Embryonic facial prominence (tissue), 1 donor: ENCODE results near the gene GRHPR.
"Not testable (repeated sequence)": the region's sequence is repeated elsewhere in the genome, so short reads cannot be mapped to it uniquely, and the experiment has no call there.

Experiments
- DNase-seq: peaks from one replicate; pipeline ENCODE4 v3.0.0-alpha.2; 2016; ENCODE audit errors: extremely low spot score

The GRHPR gene

DNA sequence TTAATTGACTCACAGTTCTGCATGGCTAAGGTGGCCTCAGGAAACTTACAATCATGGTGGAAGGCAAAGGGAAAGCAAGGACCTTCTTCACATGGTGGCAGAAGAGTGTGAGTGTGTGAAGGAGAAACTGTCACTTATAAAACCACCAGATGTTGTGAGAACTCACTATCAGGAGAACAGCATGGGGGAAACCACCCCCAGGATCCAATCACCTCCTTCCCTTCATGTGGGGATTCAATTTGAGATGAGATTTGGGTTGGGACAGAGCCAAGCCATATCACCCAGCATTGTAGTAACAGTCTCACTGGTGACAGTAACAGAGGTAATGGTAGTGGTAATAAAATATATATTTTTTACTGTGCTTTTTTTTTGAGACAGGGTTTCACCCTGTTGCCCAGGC is 24.6 kb downstream of the GRHPR start:
- no peak for DNase-seq

DNA sequence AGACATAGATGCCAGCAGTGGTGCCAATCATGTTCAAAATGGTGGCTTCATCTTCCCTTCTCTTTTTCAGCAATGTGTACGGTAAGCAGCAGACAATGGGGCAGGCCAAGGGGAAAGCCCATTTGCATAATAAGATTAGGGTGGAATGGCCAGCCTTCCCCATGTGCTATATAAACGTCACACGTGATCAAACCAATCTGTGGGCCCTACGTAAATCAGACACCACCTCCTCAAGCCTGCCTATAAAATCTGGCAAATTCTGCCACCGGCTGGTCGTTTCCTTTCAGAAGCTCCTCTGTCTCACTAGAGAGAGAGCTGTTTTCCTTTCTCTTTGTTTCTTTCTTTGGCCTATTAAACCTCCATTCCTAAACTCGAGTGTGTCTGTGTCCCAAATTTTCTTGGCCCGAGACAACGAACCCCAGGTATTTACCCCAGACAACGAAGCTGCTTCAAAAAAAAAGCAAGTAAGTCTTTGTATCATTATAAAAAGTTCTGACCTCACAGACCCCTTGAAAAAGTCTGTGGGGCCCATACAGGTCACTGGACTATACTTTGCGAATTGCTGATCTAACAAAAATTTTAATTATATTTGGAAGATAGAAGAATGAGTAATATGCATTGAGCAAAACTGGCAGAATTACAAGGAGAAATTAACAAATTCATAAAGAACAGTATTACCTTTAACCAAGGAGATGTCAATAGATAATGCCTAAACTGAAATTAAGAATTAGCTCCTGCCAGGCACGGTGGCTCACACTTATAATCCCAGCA is 27.6 kb downstream of the GRHPR start:
- DNase-seq = no peak

DNA sequence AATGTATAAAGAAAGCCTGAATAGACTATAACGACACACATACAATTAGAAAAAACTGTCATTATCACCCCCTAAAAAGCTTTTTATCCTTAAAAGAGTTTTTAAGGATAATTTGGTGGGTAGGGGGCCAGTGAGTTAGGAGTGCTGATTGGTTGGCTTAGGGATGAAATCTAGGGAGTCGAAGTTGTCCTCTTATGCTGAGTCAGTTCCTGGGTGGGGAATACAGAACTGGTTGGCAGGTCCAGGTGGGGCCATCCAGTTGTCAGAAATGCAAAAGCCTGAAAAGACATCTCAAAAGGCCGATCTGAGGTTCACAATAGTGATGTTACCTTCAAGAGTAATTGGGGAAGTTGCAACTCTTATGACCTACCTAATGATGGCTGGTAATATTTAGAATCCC is 29.1 kb downstream of the GRHPR start:
- no peak for DNase-seq

DNA sequence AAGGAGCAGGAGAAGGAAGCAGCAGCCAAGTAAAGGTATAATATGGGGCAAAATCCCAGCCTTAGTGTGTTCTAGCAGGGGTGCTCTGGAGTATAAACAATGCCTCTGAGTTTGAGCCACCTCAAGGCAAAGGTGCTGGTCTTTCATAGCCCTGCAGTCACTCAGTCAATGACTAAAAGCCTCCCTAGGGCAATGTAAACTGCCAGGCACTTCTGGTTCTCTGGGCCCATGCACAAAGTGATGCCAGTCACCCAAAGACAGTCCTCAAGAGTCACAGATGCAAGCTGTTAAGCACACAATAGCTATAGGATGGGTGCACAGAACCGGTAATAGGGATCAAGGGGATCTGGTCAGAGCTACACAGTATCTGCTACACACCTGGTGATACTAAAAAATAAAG is 30.1 kb downstream of the GRHPR start:
- no peak for DNase-seq

DNA sequence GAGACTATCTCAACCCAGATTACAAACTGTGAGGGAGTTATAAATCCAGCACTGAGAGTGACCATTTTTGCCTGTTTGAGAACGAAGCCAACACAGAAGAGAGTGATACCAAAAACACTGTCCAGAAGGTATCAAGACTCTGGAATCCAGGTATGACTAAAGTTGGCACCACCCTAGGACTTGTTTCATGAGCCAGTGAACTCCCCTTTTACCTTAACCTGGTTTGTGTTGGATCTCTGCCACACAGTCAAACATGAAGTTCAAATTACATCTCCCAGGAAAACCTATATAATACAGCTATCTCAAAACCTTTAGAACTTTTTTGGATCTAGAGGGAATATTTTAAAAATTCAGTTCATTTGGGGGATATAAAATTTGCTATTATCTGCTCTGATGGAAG is 31.3 kb downstream of the GRHPR start:
- no peak for DNase-seq

DNA sequence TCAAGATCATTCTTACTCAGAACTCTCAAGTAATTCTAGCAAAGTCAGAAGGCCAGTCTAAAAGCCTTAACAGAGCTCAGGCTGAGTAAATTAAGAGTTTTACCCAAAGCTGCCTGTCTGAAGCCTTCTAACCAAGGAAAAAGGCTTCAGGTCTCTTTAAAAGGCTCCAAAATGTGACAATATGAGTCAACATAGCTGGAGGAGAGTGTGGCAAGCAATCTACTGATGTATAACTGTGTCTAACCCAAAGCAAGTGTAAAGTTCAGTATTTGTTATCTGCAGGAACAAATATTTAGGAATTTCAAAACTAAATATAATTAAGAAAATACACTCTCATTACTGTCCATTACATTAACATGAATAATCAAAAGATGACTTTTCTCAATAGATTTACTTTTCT is 31.7 kb downstream of the GRHPR start:
- DNase-seq = no peak

DNA sequence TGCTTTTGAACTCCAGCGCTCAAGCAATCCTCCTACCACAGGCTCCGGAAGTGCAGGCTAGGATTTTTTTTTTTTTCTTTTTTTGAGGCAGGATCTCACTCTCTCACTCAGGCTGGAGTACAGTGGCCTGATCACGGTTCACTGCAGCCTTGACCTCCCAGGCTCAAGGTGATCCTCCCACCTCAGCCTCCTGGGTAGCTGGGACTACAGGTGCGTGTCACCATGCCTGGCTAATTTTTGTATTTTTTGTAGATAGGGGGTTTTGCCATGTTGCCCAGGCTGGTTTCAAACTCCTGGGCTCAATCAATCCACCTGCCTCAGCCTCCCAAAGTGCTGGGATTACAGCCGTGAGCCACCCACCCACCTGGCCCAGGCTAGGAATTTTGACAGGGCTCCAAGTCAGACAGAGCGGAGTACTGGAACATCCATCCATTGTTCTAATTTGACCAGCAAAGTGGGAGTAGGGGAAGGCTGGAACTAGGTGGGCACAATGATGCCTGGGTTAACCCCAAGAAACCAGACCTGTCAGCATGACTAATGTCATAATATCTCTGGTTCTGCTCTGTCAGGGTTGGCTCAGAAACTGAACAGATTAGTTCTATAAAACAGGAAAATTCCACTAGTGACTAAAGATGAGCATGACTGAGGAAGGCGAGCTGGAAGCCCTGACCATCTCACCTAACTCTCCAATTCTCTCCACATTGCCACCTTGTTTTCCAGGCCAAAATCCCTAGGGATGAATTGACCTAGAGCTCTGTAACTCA is 33.6 kb downstream of the GRHPR start:
- DNase-seq = no peak

DNA sequence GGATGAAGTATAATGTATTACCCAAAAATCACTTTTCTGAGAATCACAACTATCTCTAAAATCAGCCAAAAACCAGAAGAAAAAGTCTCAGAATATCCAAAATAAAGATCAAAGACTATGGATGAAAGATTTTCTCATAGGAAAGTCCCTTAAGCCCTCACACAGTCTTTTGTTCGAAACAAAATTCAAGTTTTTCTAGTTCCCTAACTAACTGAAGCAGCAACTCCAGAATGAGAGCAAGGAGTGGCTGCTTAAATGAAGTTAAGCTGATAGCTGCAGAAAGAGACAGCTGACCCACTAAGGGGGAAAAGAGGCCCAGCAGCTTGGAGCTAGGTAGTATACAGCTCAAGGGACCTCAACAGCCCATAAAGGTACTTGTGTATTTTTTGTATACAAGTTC is 34.3 kb downstream of the GRHPR start:
- no peak for DNase-seq

DNA sequence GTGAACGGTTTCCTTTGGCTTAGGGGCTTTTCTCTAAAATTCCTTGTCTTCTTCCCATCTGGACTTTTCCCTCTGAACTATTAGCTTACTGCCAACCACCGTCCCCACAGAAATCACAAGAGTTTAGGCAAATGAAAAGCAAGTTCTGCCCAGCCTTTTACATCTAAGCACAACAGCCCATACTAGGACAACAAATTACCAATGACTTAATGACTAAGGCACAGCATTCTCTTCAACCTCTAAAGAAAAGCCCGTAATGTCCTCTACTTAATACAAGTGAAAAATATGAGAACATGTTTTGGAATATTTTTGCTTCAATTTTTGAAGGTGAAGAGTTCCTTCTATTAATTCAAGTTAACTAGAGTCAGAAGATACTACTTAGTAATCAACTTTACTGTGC is 41.5 kb downstream of the GRHPR start:
- no peak for DNase-seq

DNA sequence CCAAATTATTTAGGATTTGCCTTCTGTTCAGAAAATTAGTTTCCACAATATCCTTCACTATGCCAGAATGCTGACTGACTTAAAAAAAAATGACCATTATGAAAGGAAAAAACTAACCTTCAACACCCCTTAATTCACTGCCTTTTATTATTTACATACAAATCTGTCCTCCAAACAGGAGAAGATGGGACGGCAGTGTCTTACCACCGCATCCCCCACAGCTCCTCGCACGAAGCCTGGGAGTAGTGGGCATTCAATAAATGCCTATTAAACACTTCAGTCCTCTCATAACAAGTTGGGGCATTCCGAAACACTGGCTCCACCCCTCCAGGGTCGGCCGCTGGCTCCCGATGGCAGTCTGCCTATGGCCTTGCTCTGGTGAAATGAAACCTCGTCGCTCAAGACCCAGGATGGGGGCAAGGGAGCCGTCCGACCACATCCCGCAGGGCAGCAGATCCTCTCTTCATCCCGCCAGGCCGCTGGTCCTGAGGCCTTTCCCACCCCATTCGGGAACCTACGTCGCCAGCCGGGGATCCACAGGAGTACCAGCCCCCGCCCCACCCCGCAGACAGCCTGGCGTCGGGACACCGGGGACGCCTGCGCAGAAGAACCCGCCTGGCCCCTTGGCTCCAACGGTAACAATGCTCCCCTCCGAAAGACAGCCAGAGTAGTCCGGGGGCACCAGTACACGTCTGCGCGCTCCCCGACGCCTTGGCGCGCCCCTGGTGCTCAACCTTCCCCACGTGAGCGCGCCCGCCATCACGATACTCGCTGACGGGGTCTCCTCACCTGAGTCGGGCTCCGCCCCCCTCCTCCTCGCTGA is 42.1 kb downstream of the GRHPR start:
- DNase-seq = peak; percentile 80

DNA sequence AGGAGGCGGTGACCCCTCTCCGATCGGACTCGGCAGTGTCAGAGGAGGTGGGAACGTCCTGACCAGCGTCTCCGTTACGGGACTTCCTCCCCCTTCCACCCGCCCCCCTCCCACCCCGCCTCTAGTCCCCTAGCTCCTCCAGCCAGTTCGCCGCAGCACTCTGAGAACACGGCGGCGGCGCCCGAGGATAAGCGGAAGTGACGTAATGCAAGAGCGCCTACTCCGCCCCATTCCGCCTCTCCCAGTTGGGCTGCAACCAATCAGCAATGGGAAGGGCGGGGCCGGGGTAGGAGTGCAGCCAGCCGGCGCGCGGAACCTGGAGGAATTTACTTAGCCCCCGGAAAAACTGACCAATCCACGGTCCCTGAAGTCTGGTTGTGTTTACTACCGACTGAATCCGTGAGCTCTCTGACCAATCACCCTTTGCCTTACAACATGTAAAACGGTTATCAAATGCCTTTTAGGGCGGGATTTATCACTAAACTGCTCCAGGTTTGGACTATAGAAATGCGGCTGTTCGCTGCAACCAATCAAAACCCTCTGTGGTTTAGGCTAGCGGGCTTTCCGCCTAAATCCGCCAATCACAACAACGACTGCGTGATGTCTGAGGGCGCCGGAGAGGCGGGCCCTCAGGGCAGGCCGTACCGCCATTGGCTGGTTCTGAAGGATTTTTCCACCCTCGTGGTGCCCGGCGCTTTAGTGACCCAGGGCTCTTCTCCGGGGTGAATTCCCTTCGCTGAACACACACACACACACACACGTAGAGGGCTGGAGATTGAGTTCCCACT is 42.9 kb downstream of the GRHPR start, which contains the start of gene ZBTB5:
Gene ZBTB5, minus strand, starts transcription at position 202 of the 788 bp plus-strand sequence. CDS start 22,899 bp downstream, outside the sequence.
- peak; percentile 100 for DNase-seq

DNA sequence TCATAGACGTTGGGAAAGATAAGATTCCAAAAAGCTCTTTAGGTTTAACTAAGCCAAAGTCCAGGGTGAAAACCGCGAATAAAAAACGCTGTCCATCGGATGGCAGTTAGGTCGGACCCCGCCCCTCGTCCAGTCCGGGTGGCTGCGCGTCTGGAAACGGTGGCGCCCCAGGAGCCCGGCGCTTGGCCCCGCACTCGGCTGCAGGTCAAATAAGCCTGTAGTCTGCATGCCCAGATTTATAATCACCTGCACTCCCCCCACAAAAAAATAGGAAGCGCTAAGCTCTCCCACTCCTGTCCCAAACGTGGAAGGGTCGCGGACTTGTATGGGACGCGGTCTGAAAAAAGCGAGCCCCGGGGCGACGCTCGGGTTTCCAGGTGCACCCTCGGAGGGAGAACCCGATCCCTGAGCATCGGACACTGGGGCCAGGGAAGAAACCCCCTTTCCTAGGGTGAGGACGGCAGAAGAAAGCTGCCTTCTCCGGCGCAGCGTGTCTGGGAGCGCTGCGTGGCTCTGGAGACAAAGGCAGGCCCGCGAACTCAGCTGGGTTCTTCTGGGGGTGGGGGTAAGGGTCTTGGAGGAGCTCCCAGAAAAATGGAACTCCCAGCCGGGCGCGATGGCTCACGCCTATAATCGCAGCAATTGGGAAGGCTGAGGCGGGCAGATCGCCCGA is 43.7 kb downstream of the GRHPR start:
- DNase-seq = no peak

DNA sequence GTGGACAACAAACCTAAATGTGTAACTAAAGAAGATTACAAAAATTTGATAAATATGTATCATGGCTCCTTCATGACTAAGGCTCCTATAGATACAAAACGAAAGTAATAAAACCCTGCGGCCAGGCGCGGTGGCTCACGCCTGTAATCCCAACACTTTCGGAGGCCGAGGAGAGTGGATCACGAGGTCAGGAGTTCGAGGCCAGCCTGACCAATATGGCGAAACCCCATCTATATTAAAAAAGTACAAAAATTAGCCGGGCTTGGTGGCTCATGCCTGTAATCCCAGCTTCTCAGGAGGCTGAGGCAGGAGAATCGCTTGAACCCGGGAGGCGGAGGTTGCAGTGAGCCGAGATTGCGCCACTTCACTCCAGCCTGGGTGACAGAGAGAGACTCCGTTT is 45.0 kb downstream of the GRHPR start:
- DNase-seq = not testable (repeated sequence)

DNA sequence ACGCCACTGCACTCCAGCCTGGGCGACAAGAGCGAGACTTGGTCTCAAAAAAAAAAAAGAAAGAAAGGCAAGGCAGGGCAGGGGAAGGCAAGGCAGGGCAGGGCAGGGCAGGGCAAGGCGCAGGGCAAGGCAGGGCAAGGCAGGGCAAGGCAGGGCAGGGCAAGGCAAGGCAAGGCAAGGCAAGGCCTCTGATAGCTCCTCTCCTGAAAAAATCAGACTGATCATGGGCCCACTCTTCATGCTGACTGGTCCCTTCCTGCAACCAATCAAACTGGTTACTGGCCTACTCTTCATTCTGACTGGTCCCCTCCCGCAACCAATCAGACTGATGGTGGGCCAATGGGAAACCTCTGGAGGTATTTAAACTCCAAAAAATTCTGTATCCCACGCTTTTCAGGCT is 46.1 kb downstream of the GRHPR start:
- DNase-seq = no peak

DNA sequence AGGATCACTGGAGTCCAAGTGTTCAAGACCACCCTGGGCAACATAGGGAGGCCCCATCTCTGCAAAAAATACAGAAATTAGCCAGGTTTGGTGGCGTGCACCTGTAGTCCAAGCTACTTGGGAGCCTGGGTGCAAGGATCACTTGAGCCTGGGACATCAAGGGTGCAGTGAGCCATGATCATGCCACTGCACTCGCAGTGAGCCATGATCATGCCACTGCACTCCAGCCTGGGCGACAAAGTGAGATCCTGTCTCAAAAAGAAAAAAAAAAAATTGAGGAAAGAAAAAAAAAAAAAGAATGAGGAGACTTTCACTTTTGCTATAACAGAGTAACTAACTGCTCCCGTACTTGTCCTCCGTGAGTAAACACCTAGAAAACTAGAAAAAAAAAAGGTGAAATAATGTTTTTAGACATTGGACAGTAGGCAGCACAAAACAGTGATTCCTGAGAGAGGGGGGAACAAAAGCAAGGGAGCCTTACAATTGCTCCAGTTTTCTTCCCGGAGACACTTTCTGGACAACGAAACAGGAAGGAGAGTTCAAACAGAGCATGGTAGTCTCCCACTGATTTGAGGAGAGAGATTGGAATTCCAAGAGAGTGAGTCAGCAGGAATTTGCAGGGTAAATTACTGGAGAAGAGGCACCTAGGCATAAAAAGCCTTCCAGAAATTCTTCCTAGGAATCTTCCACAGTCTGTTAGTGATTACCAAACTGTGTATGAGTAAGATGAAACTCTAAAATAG is 49.6 kb downstream of the GRHPR start:
- peak; percentile 39 for DNase-seq

DNA sequence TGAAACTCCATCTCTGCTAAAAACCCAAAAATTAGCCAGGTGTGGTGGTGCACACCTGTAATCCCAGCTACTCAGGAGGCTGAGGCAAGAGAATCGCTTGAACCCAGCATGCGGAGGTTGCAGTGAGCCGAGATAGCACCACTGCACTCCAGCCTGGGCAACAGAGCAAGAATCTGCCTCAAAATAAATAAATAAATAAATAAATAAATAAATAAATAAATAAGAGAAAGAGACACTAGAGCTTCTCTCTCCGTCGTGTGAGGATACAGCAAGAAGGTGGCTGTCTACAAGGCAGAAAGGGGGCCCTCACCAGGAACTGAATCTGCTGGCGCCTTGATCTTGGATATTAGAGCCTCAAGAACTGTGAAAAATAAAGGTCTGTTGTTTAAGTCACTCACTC is 51.5 kb downstream of the GRHPR start:
- DNase-seq = not testable (repeated sequence)

DNA sequence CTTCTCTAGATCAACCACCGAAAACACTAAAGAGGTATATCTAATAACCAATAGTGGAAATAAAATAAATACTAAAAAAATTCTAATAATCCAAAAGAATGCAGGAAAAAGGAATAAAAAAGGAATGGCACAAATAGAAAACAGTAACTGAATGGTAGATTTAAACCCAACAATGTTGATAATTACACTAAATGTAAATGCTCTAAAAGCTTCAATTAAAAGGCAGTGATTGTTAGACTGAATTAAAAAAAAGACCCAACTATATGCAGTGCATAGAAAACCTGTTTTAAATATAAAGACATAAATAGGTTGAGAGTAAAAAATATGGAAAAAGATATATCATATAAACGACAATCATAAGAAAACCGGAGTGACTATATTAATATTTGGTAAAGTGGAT is 51.9 kb downstream of the GRHPR start:
- DNase-seq = no peak

DNA sequence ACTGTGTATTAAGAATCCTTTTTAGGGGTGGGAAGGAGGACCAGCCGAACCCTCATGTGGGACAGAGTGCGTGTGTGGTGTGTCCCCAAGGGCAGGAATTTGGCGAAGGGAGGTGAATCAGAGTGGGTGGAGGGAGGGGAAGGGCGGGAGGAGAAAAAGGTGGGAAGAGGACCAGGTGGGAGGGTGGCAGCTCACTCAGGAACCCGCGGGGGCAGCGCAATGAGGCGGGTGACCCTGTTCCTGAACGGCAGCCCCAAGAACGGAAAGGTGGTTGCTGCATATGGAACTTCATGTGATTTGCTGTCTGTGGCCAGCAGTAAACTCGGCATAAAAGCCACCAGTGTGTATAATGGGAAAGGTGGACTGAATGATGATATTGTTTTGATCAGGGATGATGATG is 54.4 kb downstream of the GRHPR start:
- no peak for DNase-seq

DNA sequence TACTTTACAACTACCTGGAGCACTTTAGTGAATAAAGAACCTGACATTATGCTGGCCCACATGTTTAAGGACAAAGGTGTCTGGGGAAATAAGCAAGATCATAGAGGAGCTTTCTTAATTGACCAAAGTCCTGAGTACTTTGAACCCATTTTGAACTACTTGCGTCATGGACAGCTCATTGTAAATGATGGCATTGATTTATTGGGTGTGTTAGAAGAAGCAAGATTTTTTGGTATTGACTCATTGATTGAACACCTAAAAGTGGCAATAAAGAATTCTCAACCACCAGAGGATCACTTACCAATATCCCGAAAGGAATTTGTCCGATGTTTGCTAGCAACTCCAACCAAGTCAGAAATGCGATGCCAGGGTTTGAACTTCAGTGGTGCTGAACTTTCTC is 54.9 kb downstream of the GRHPR start:
- not testable (repeated sequence) for DNase-seq

DNA sequence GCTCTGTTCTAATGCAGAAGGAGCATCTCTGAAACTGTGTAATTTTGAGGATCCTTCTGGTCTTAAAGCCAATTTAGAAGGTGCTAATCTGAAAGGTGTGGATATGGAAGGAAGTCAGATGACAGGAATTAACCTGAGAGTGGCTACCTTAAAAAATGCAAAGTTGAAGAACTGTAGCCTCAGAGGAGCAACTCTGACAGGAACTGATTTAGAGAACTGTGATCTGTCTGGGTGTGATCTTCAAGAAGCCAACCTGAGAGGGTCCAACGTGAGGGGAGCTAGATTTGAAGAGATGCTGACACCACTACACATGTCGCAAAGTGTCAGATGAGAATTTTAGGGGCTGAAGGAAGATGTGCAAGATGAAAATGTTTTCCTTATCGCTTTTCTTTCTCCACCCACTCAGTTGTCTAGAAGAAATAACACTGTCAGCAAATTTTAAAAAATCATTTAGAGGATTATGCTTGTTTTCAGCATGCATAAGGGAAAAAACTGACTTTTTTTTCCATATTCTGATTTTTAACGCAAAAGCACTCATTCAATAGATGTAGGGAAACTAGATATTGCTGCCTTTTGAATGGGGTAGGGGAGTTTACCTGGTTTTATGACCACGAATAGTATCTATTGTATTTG is 55.6 kb downstream of the GRHPR start:
- not testable (repeated sequence) for DNase-seq
